Activated CD4-positive, alpha-beta T cell treated with anti-CD3 and anti-CD28 coated beads, Interleukin-10, Interleukin-2, amounts not matched to agents 100 ng/mL and 50 ng/mL, durations not matched to agents 16 hours and 8 hours (primary cell): Measurements from ENCODE around the gene NUP54.

Source experiments
- DNase-seq: peaks from one replicate; pipeline ENCODE4 v3.0.0-alpha.2; 2020

The NUP54 gene, protein sequence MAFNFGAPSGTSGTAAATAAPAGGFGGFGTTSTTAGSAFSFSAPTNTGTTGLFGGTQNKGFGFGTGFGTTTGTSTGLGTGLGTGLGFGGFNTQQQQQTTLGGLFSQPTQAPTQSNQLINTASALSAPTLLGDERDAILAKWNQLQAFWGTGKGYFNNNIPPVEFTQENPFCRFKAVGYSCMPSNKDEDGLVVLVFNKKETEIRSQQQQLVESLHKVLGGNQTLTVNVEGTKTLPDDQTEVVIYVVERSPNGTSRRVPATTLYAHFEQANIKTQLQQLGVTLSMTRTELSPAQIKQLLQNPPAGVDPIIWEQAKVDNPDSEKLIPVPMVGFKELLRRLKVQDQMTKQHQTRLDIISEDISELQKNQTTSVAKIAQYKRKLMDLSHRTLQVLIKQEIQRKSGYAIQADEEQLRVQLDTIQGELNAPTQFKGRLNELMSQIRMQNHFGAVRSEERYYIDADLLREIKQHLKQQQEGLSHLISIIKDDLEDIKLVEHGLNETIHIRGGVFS

DNA sequence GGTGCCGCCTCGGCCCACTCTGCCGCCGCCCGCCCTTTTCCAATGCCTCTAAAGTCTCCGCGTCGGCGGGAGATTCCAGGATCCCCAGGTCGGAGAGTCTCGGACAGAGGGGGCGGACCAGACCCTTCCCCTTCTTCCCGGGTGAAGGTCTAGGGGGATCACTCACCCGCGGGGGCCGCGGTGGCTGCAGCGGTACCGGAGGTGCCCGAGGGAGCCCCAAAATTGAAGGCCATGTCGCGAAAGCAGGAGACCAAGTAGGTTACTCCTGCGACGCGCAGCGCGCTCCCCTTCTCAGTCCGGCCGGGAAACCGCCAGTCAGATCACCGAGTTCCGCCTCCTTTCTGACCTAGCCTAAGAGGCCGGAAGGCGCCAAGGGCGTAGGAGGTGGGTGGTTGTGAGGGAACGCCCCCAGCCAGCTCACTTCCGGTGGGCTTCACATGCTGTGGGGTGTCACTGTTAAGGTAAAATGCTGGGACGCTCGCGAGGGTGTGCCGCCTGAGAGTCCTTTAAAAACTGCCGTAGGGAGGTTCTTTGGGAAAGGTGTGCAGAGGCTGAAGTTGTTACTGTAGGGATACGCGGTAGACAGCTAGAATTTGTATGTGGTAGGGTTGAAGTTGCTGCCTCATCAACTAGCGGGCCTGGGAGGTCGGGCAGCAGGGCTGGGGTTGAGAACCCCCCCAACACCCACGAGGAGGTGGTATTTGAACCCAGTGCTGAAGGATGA, at the start of gene NUP54:
NUP54 (minus strand) TSS at position 256 of the 724 bp plus-strand sequence; CDS start at position 233, 23 bp downstream.
- peak; percentile 97 for DNase-seq

DNA sequence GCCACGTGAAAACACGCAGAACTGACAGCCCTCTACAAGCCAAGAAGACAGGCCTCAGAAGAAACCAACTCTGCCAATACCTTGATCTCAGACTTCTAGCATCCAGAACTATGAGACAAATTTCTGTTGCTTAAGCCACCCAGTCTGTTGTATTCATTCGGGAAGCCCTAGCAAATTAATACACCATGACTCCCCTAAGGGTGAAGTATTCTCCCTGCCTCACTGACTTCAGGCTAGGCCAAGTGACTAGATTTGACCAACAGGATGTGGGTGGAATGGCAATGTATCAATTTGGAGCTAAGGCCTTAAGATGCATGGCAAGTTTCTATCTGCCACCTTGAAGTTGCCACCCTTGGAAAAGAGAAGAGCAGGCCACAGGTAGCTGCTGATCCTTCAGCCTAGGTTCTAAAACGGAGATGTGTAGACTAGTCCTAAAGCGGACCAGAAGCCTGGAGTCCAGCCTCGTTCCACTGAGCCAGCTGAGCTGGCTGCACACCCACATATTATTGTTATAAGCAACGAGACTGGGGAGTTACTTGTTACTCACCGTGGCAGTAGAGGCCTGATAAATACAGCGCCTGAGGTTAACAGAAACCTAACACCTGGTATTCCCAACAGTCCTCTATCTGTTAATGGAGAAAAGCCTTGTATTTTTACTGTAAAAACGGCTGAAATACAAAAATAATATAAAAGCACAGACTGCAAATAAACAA, 49.0 kb upstream of the NUP54 start:
- no peak for DNase-seq

DNA sequence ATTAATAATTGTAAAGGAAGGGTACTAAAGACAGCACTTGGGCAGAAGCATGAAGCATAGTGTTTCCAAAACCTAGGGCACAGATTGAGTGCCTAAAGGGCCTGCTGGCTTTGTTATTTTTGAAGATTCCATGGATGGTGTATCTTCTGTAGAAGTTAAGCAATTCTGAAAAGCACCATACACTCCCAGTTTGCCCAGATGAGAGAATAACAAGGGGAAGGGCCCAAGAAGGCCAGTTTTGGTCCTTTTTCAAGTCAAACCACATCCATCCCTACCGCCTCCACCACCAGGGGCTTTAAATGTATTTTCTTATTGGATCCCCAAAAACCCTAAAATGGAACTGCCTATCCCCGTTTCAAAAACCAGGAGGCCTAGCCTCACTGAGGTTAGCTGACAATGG, 48.2 kb upstream of the NUP54 start:
- DNase-seq = no peak

DNA sequence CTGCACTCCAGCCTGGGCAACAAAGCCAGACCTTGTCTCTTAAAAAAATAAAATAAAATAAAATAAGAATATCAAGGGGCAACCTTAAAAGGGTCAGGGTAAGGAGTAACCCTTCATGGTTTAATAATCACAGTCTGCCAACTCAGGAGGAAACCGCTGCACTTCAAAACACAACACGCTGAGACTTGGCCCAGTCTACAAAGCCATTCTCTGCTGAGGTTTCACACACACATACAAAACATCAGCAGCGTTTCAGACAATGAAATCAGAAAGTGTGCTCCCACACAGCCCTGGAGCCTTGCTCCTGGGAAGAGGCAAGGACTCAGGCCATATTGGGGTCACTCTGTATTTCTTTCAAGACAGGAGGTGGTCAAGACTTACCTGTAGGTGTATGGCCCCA, 47.1 kb upstream of the NUP54 start:
- no peak for DNase-seq

DNA sequence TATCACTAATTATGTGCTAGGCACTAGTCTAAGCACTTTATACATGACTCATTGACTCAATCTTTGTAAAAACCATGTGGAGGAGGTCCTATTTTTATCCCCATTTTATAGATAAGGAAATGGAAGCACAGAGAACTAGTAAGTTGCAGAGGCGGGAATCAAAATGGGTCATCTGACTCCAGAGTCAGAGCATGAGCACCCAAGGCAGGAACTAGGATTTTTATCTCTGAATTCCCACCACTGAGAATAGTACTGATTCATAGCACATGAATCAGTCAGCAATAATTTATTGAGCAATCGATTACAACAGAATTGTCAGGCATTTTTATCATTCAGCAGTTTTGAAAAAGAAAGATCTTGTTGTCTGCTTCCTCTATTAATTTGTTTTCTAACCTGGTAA, 46.1 kb upstream of the NUP54 start:
- no peak for DNase-seq

DNA sequence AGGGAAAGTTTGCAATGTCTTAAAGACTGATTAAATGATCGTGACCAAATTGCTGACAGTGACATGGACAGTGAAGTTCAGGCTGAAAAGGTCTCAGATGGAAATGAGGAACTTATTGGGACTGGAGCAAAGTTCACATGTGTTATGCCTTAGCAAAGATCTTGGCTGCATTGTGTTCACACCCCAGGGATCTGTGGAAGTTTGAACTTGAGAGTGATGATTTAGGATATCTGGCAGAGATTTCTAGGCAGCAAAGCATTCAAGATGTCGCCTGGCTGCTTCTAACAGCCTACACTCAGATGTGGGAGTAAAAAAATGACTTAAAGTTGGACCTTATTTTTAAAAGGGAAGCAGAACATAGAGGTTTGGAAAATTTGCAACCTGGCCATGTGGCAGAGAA, 44.0 kb upstream of the NUP54 start:
- no peak for DNase-seq

DNA sequence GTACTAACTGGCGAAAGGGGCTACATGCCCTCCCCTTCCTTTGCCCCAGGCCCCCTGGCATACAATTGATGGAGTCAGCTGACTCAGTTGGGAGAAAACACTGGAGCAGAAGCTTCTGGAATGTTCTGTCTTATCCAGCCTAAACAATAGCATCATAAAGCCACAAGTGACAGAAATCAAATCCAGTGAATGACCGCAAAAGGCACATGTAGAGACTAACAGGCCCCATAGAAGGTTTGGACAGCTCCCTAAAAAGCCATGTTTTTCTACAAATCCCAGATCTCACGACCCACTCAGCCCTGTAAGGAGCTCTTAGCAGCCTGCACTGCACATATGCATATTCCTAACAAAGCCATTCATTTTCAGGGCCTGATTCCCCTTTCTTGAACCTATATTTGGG, 40.4 kb upstream of the NUP54 start:
- no peak for DNase-seq

DNA sequence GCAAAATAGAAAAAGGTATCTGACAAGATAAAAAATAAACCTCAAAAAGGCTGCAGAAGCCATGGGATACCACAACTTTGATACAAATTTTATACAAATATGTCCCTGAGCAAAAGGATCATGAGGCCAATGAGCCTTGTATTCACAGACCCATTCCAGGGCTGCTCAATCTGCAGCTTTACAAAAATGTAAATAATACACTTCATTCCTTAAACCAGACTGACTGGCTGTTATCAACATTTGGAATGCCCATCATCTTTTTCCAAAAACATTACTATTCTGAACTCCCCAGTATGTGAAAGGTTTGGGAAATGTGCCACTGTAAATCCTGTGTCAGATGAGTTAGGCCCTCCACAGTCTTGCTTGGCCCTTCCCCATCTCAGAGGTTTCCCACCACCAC, 40.0 kb upstream of the NUP54 start:
- no peak for DNase-seq

DNA sequence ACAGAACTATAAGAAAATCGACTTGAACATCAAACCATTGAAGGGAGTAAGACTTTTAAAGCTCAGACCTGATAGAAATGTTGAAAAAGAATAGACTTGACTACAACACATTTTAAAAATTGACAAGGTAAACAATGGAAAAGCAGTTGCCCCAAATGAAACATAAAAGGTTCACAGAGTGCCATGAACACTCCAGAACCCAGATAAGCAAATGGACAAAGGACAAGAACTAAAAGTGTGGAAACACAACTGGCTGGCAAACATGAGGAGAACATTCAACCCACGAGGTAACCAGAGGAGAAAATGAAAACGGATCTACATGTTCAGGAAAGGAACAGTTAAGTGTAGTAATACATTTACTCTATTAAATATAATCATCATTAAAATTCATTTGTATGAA, 39.0 kb upstream of the NUP54 start:
- no peak for DNase-seq

DNA sequence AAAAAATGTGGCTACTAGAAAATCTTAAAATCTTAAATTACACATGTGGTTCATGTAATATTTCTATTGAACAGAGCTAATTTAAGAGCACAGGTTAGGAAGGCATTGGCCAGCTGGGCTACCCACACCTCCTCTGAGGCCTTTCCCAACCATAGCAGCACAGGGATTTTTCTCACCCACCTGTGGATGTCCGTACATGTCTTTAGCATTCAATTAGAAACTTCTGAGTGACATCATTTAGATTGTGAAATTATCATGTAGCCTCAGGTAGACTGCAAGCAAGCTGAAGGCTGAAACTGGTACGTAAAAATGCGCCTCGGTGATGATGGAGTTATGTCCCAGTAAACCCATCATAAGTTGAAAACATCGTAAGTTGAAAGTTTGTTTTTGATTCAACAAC, 34.3 kb upstream of the NUP54 start:
- DNase-seq = no peak

DNA sequence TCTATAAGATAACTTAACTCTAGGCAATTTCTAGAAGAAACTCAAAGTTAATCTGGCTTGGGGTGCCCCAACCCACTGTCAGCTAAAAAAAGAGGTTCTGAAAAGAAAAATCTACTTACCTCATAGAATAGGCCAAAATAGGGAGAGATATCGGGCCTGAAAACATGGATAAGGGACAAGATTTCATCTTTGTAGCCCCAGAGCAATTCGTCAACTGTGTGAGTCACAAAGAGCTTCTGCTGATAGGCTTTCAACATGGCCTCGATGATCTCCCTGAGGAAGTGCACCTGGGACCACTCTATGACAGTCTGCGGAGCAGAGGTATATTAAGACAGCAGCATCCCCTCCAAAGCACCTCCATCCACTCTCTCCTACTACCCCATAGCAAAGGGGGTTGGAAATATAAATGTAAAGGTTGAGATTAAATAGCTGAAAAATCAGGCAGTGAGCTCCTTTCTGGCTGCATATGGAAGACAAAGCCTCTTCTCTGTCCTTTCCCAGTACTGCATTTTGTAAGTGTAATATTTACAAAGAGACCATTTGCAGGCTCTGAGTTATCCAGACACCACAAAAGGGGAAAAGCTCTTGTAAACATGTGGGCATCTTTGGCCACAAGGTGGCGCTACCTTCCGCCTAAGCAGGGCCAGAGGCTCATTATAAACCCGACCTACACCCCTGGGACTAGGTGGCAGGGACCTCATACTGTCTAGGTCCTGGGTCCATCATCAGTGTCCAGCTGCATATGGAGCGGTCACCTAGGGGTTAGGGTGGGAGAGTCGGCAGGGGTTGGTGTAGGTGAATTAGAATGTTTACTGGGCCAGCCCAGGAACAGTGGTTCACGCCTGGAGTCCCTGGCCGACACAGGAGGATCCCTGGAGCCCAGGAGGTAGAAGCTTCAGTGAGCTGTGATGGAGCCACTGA, 31.5 kb upstream of the NUP54 start:
- peak; percentile 86 for DNase-seq

DNA sequence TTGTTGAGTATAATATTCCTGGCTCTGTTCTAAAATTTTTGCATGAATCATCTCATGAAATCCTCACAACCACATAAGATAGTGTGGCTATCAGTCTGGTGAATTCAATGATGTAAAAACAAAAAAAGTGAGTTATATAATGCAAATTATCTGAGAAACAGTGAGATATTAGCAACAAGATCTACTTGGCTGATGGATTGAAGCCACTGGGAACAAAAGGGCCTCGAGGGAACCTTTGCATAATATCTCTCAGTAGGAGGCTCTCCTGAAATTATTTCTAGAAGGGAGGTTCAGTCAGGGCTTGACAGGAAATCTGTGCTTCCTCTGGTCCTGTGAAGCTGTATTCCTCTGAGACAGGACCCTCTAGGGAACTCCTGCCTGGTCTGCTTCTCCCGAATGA, 30.1 kb upstream of the NUP54 start:
- DNase-seq = no peak

DNA sequence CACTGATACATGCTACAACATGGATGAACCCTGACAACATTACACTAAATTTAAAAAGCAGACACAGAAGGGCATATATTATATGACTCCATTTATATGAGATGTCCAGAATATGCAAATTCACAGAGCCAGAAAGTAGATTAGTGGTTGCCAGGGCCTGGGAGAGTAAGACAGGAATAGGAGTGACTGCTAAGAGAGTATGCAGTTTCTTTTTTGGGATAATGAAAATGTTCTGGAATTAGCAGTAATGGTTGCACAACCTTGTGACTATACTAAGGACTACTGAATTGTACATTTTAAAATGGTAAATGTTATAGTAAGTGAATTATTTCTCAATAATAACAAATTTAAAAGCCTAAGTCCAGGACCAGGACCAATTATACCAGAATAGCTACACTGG, 29.5 kb upstream of the NUP54 start:
- no peak for DNase-seq

DNA sequence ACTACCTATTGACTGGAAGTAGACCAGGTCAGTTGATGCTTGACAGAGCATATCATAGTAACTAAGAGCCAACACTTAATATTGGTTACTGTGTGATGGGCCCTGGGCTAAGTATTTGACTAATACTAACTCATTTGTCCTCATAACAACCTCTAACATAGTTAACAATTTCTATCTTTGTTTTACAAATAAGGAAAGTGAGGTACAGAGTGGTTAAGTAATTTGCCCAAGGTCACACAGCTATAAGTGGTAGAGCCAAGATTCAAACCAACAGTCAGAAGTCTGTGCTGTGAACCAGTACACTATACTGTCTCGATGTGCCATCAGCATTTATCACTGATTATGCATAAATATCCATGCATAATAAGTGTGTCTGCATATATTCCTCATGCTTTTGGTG, 27.1 kb upstream of the NUP54 start:
- DNase-seq = no peak

DNA sequence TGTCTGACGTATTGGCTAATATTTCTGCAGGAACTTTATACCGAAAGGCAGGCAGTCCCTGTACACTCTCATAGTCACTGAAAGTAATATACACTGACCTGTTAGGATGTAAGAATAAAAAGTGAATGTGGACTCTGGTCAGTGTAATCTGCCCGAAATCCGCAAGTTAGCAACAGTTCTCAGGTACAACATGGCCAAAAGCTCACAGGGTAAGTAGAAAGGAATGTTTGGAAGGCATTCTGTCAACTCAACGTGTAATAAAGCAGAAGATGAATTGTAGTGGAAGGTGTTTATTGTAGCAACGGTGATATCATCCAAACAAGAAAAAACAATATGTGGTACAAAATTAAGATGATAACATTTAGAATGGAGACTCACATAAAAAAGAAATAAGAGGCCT, 26.0 kb upstream of the NUP54 start:
- DNase-seq = no peak

DNA sequence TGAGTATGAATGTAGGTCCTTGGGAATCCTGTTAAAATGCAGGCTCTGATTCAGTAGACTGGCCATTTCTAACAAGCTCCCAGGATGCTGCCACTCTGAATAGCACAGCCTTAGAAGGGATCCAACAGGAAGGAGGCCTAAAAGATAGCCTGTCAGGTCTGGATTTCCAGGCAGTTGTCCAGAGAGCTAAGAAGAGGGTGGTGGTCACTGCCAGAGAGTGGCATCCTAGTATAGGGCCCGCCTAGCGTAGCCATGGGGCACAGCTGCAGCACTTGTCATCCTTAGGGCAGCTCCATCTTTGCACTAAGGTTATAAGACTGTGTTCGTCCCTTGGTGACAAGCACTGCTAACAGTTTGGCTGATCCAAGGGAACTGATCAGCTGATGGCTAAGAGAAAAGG, 20.5 kb upstream of the NUP54 start:
- no peak for DNase-seq

DNA sequence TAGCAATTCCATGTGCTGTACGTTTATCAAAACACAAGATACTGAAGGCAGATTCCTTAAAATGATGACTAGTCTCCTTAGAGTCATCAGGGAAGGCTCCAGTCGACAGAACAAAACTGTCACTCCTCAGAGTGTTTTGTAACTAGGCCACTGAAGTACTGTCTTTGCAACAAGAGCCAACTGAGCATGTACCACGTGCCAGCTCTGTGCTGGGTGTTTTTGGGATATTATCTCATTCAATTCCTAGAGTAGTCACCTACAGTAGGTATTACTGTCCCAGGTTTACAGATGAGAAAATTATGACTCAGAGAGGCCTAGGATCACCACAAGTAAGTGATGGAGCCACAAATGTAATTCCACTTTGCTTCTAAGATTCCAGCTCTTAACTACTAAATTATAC, 18.3 kb upstream of the NUP54 start:
- DNase-seq = no peak

DNA sequence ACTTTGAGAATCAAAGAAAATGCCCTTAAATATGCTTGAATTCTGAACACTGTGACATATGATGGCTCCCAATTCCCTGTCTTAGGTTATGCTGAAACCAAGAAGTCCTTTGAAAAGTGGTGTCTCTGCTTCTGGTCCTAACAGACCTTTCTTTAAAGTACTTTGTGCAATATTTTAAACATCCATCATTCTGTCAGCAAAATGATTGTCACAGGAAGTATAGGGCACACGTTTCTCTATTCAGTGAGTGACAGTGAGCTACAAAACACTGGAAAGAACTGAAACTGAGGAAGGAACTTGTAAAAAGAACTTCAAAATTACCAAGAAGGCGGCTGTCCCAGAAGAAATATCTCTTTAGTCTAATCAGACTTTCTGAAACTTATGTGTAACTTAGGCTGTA, 12.2 kb upstream of the NUP54 start:
- DNase-seq = no peak

DNA sequence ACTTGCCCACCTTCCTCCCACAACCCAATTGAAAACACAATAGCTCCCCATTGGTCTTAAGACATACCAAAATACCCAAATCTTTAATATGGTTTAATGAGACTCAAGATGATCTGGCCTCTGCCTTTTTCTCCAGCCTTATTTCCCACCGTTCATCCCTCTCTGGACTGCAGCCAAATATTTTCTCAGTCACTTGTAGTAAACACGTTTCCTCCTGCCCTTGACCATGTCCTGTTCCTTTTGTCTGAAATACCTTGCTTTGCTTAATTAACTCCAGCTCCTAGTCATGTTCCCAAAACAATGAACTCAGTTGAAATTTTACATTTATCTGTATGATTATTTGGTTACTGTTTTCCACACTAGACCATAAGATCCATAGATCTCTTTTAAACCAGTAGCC, 8.4 kb upstream of the NUP54 start:
- no peak for DNase-seq

DNA sequence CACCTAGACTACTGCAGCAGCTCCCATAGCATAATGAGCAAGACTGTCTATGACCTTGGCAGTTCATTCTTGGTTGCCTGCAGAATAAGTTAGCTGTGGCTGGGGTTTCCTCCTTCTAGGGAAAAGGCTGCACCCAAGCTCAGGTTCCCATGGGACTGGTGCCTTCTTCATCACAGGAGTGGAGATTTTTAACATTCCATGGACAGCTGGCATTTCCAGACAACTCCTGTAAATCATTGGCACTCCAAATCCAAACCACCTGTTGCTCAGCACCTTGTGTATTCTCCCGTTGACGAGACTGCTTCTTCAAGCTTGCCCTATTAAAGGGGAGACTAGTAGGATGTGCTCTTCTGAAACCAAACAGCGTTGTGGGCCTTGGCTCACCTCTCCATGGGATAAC, 7.8 kb upstream of the NUP54 start:
- no peak for DNase-seq

DNA sequence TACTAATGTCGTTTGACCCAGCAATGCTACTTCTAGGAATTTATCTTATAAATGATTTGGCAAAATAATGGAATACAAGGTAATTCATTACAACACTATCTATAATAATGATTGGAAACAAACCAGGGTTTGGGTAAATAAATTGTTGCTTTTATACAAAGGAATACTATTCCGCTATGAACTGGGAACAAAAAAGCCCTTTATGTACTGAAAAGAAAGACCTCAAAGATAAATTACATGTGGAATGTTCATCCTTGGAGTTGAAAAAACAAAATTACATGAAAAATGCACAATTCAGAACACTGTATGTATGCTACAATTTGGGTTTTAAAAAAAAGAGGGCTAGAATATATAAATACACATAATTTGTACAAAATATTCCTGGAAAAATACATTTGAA, 5.2 kb upstream of the NUP54 start:
- no peak for DNase-seq

DNA sequence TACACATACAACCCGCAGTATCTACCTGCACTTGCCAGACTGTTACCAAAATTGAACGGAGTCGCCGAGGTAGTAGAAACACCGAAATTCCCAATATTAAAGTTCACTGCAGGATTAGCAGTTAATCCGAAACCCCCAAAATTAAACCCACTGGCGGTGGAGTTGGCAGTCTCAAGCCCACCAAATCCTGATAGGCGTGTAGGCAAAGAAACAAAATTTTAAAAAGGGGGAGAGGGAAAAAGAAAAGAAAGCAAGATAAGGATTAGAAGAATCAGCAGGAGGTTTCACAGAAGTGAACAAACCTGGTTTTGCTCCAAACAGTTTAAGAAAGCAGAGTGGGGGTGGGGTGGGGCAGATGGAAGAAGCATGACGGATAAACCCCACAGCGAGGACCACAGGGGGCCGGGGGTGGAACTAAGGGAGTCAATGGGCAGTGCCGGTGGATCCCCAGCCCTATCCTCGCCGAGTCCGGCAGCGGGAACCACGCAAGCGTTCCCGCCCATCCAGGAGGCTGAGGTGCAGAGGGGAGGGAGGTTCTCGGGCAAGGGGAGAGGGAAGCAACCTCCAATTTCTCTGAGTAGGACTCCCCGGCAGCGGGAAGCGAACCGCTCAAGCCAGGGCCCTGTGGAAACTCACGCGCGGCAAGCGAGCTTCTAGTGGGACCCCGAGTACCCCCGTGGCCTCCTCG, 599 bp downstream of the NUP54 start:
- peak; percentile 74 for DNase-seq
